Stimulated activated CD4-positive, alpha-beta T cell treated with anti-CD3 and anti-CD28 coated beads, Interleukin-4, amount 100 ng/mL, for 1 hour (primary cell): ENCODE measurements around the gene A2M.

ENCODE experiments used
- DNase-seq: peaks from one replicate; pipeline ENCODE4 v3.0.0-alpha.2; 2020

Gene A2M

GRCh38 chr12:9120487-9121184 lies 4.9 kb upstream of the A2M start:
- DNase-seq, result no peak

GRCh38 chr12:9118158-9118557 lies 2.4 kb upstream of the A2M start:
- DNase-seq, result no peak

- DNase-seq, result no peak
Observed at GRCh38 chr12:9114946-9115345, 773 bp downstream of the A2M start.

GRCh38 chr12:9113987-9114309 lies 1.8 kb downstream of the A2M start:
- no peak for DNase-seq

- no peak for DNase-seq
Observed at GRCh38 chr12:9113296-9113986, 2.3 kb downstream of the A2M start.

- DNase-seq, result no peak
Observed at GRCh38 chr12:9112076-9112853, 3.5 kb downstream of the A2M start.

GRCh38 chr12:9111525-9111924 lies 4.2 kb downstream of the A2M start:
- DNase-seq, result no peak

- no peak for DNase-seq
Observed at GRCh38 chr12:9109737-9110491, 5.8 kb downstream of the A2M start.

GRCh38 chr12:9109213-9109522 lies 6.6 kb downstream of the A2M start:
- DNase-seq, result no peak

GRCh38 chr12:9108504-9109212 lies 7.1 kb downstream of the A2M start:
- DNase-seq, result no peak

GRCh38 chr12:9107542-9107873 lies 8.2 kb downstream of the A2M start:
- DNase-seq, result no peak

GRCh38 chr12:9106610-9107541 lies 8.8 kb downstream of the A2M start:
- DNase-seq, result no peak

GRCh38 chr12:9106067-9106466 lies 9.7 kb downstream of the A2M start:
- DNase-seq, result no peak

- no peak for DNase-seq
Observed at GRCh38 chr12:9104767-9105423, 10.8 kb downstream of the A2M start.

- DNase-seq, result no peak
Observed at GRCh38 chr12:9104087-9104486, 11.6 kb downstream of the A2M start.

- DNase-seq, result no peak
Observed at GRCh38 chr12:9103050-9103849, 12.5 kb downstream of the A2M start.

- no peak for DNase-seq
Observed at GRCh38 chr12:9101018-9101687, 14.6 kb downstream of the A2M start.

- no peak for DNase-seq
Observed at GRCh38 chr12:9099552-9100190, 16.0 kb downstream of the A2M start.

- no peak for DNase-seq
Observed at GRCh38 chr12:9098463-9099026, 17.2 kb downstream of the A2M start.
